NB4 (cell line): Measurements from ENCODE around the gene MEGF6.

Experiments
- MYC ChIP-seq: IDR thresholded peaks from 2 replicates; pipeline ENCODE4 v1.6.1; 2011; ENCODE audit warnings: low read depth, low read length
- POLR2A ChIP-seq: IDR thresholded peaks from 2 replicates; pipeline ENCODE4 v1.6.1; 2011; ENCODE audit warnings: mild to moderate bottlenecking; ENCODE audit not compliant: insufficient read length; ENCODE audit errors: extremely low read depth
- TF ChIP-seq, protein P1 (sequence below): IDR thresholded peaks from one replicate; pipeline ENCODE4 v1.5.1; 2012; ENCODE audit warnings: low read depth, low read length

DNA sequence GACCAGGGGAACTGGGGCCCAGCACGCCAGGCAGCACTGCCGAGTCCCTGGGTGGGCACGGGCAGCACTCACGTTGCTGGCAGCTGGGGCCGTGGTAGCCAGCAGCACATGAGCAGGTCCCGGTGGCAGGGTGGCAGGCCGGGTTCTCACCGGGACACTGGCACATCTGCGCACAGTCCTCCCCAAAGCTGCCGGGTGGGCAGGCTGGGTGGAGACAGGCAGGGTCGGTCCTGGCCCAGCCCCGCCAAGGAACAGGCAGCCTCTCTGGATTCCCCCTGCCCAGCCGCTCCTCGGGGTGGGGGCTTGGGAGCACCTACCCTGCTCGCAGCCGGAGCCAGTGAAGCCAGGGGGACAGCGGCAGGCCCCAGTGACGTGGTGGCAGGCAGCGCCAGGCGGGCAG is 114.4 kb downstream of the MEGF6 start:
- TF ChIP-seq, protein P1, sequence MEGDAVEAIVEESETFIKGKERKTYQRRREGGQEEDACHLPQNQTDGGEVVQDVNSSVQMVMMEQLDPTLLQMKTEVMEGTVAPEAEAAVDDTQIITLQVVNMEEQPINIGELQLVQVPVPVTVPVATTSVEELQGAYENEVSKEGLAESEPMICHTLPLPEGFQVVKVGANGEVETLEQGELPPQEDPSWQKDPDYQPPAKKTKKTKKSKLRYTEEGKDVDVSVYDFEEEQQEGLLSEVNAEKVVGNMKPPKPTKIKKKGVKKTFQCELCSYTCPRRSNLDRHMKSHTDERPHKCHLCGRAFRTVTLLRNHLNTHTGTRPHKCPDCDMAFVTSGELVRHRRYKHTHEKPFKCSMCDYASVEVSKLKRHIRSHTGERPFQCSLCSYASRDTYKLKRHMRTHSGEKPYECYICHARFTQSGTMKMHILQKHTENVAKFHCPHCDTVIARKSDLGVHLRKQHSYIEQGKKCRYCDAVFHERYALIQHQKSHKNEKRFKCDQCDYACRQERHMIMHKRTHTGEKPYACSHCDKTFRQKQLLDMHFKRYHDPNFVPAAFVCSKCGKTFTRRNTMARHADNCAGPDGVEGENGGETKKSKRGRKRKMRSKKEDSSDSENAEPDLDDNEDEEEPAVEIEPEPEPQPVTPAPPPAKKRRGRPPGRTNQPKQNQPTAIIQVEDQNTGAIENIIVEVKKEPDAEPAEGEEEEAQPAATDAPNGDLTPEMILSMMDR: no peak
- TF ChIP-seq MYC (no peak), POLR2A (no peak)
